Small intestine (tissue), 7 donors: ENCODE results near the gene PDE7B. TPM values are rescaled to one million over a fixed set of nuclear protein-coding genes. Genes with fewer than 3 reads are reported as not detected.
"Not testable (repeated sequence)": the region's sequence is repeated elsewhere in the genome, so short reads cannot be mapped to it uniquely, and the experiment has no call there.

Experiments used
- DNase-seq, 2 donors: peaks; one replicate each; pipeline versions ENCODE4 v3.0.0 to v3.0.0-alpha.2; 2013
- FAIRE-seq: peaks from 2 replicates; lab custom pipeline; 2012; peaks lifted over from hg19 to GRCh38; lab: Jason Lieb, UNC
- H3K27ac ChIP-seq, 3 donors: one replicate each; pipeline ENCODE4 v1.5.1; 2013; ENCODE audit warnings: low read length in 2 of 3, mild to moderate bottlenecking in 2 of 3, control low read depth in 1 of 3, inconsistent platforms in 1 of 3, low read depth in 1 of 3, moderate library complexity in 1 of 3
- H3K27me3 ChIP-seq, 3 donors: one replicate each; pipeline ENCODE4 v1.6.1; 2013; ENCODE audit warnings: low read length in 3 of 3, inconsistent platforms in 1 of 3; ENCODE audit not compliant: control insufficient read depth in 3 of 3, insufficient read depth in 3 of 3
- H3K36me3 ChIP-seq, 3 donors: one replicate each; pipeline ENCODE4 v1.6.1; 2013; ENCODE audit warnings: low read length in 3 of 3, inconsistent platforms in 1 of 3, low read depth in 1 of 3, mild to moderate bottlenecking in 1 of 3, moderate library complexity in 1 of 3; ENCODE audit not compliant: control insufficient read depth in 3 of 3, insufficient read depth in 2 of 3
- H3K4me1 ChIP-seq, 3 donors: one replicate each; pipeline ENCODE4 v1.6.1; 2013; ENCODE audit warnings: low read length in 2 of 3, inconsistent platforms in 1 of 3, low read depth in 1 of 3, mild to moderate bottlenecking in 1 of 3, moderate library complexity in 1 of 3; ENCODE audit not compliant: control insufficient read depth in 3 of 3, insufficient read depth in 2 of 3
- H3K4me3 ChIP-seq, 3 donors: one replicate each; pipeline ENCODE4 v1.5.1; 2013; ENCODE audit warnings: low read length in 3 of 3, control low read depth in 1 of 3, inconsistent platforms in 1 of 3, low read depth in 1 of 3, mild to moderate bottlenecking in 1 of 3, moderate library complexity in 1 of 3
- H3K9me3 ChIP-seq, 2 donors: one replicate each; pipeline ENCODE4 v1.6.1; 2013; ENCODE audit warnings: low read depth in 1 of 2, low read length in 1 of 2; ENCODE audit not compliant: control insufficient read depth in 2 of 2, insufficient read depth in 1 of 2
- WGBS, 3 donors: extraction: QIAGEN DNeasy Blood & Tissue Kit; methylation state at CpG; one replicate each; pipeline ENCODE4 v1.1.7; 2013; 5-methylcytosine and 5-hydroxymethylcytosine counted together
- polyA plus RNA-seq, 4 donors: library from polyadenylated mRNA; stranded (reverse) in 3 of 4; unstranded in 1 of 4; fragments of 200-250 nt in 3 of 4; fragments of 120-200 nt in 1 of 4; gene quantifications; one replicate each; pipeline versions ENCODE4 v1.2.1 to v1.2.3, GENCODE V29; 2013
- donor health status: healthy with polysubstance abuse.
- donor health status: control.
- donor health status: control.
- donor health status: Bipolar disorder and iron deficiency.
- donor health status: healthy.

The PDE7B gene
- polyA plus RNA-seq, 4 donors: 0.22 to 1.4 (median 0.82) TPM

GRCh38 chr6:135853986-135854385 is 2.5 kb downstream of the PDE7B start:
- H3K4me3 ChIP-seq: no peak overlapping the region
- no peak for FAIRE-seq
- H3K4me1 ChIP-seq: no peaks in the 10 kb centered on the region
- no peaks in the 10 kb centered on the region for H3K36me3 ChIP-seq
- DNase-seq: no peak
- no peaks in the 10 kb centered on the region for H3K27me3 ChIP-seq
- 16 to 36% (median 28%) methylated on average over 1 of the region's 1 CpG for WGBS, 3 donors
- H3K9me3 ChIP-seq: no peaks in the 10 kb centered on the region
- no peak overlapping the region for H3K27ac ChIP-seq

- H3K27ac ChIP-seq: no peak overlapping the region
- no peaks in the 10 kb centered on the region for H3K9me3 ChIP-seq
- WGBS, 3 donors: 88 to 100% (median 93%) methylated on average over 2 of the region's 2 CpGs
- H3K36me3 ChIP-seq: no peaks in the 10 kb centered on the region
- no peak for DNase-seq
- no peak for FAIRE-seq
- H3K4me1 ChIP-seq: no peaks in the 10 kb centered on the region
- H3K27me3 ChIP-seq: no peaks in the 10 kb centered on the region
- no peak overlapping the region for H3K4me3 ChIP-seq
Measured at GRCh38 chr6:135854799-135855198, 3.3 kb downstream of the PDE7B start.

GRCh38 chr6:135858931-135859330 is 7.4 kb downstream of the PDE7B start:
- Histone ChIP-seq H3K4me1 (no peaks in the 10 kb centered on the region), H3K9me3 (no peaks in the 10 kb centered on the region), H3K27ac (no peak overlapping the region), H3K27me3 (no peaks in the 10 kb centered on the region), H3K36me3 (no peaks in the 10 kb centered on the region), H3K4me3 (no peak overlapping the region)
- DNase-seq (no peak), FAIRE-seq (no peak)

GRCh38 chr6:135860361-135860760 is 8.9 kb downstream of the PDE7B start:
- DNase-seq: no peak
- no peak overlapping the region for H3K4me3 ChIP-seq
- no peaks in the 10 kb centered on the region for H3K9me3 ChIP-seq
- no peak overlapping the region for H3K27ac ChIP-seq
- no peaks in the 10 kb centered on the region for H3K4me1 ChIP-seq
- WGBS, 3 donors: 91 to 99% (median 93%) methylated on average over 2 of the region's 2 CpGs
- H3K36me3 ChIP-seq: no peaks in the 10 kb centered on the region
- FAIRE-seq: no peak
- H3K27me3 ChIP-seq: no peaks in the 10 kb centered on the region

- no peaks in the 10 kb centered on the region for H3K4me1 ChIP-seq
- H3K36me3 ChIP-seq: no peaks in the 10 kb centered on the region
- no peak for DNase-seq
- 80 to 91% (median 88%) methylated on average over 1 of the region's 1 CpG for WGBS, 3 donors
- H3K27me3 ChIP-seq: no peaks in the 10 kb centered on the region
- H3K27ac ChIP-seq: no peak overlapping the region
- no peaks in the 10 kb centered on the region for H3K9me3 ChIP-seq
- no peak for FAIRE-seq
- no peak overlapping the region for H3K4me3 ChIP-seq
Measured at GRCh38 chr6:135861189-135861588, 9.7 kb downstream of the PDE7B start.

- not testable (repeated sequence) for H3K4me1 ChIP-seq, H3K9me3 ChIP-seq, DNase-seq, H3K27ac ChIP-seq, H3K4me3 ChIP-seq, FAIRE-seq, H3K36me3 ChIP-seq, H3K27me3 ChIP-seq
- 93 to 95% (median 94%) methylated on average over 2 of the region's 2 CpGs for WGBS, 3 donors
Measured at GRCh38 chr6:135864929-135865328, 13.4 kb downstream of the PDE7B start.

GRCh38 chr6:135866445-135867123 is 15.1 kb downstream of the PDE7B start:
- no peaks in the 10 kb centered on the region for H3K4me1 ChIP-seq
- no peaks in the 10 kb centered on the region for H3K27me3 ChIP-seq
- no peak overlapping the region for H3K4me3 ChIP-seq
- 29 to 45% (median 34%) methylated on average over 7 of the region's 7 CpGs for WGBS, 3 donors
- DNase-seq (no peak), FAIRE-seq (no peak)
- no peaks in the 10 kb centered on the region for H3K9me3 ChIP-seq
- H3K36me3 ChIP-seq: no peaks in the 10 kb centered on the region
- no peak overlapping the region for H3K27ac ChIP-seq

GRCh38 chr6:135867332-135867731 is 15.8 kb downstream of the PDE7B start:
- no peaks in the 10 kb centered on the region for H3K36me3 ChIP-seq
- FAIRE-seq: peak; percentile 51
- H3K4me3 ChIP-seq: no peak overlapping the region
- no peaks in the 10 kb centered on the region for H3K9me3 ChIP-seq
- DNase-seq: no peak
- H3K27ac ChIP-seq: no peak overlapping the region
- no peaks in the 10 kb centered on the region for H3K27me3 ChIP-seq
- WGBS, 3 donors: 85 to 88% (median 87%) methylated on average over 6 of the region's 6 CpGs
- no peaks in the 10 kb centered on the region for H3K4me1 ChIP-seq

- 89 to 98% (median 97%) methylated on average over 4 of the region's 4 CpGs for WGBS, 3 donors
- Histone ChIP-seq H3K27ac (no peak overlapping the region), H3K36me3 (no peaks in the 10 kb centered on the region), H3K27me3 (no peaks in the 10 kb centered on the region), H3K9me3 (no peaks in the 10 kb centered on the region), H3K4me3 (no peak overlapping the region), H3K4me1 (no peaks in the 10 kb centered on the region)
- no peak for FAIRE-seq
- DNase-seq: no peak
Measured at GRCh38 chr6:135869857-135870256, 18.4 kb downstream of the PDE7B start.
